GM18858 (cell line): ENCODE data around the gene TRUB1.

Experiments
- ATAC-seq: cut with Tn5 transposase; IDR thresholded peaks from one replicate; pipeline ENCODE4 v1.9.1; 2021; ENCODE audit not compliant: unreplicated experiment

TRUB1 gene

DNA sequence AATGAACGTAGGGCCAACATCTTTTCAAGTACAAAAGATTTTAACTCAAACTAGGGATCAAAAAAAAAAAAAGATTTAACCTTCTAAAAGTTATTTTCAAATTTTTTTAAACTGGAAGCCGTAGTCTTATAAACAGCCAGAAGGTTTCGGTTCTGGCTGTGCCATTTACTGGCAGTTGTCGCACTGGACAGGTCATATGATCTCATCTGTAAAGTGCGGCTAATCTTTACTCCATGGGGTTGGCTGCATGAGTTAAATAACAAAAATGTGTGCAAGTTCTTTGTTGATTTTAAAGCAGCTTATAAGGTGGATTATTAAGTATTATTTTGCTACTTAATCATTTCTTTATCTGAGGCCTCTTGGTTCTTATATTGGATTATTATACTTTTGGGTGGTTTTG, 36.6 kb downstream of the TRUB1 start:
- ATAC-seq, result no peak

DNA sequence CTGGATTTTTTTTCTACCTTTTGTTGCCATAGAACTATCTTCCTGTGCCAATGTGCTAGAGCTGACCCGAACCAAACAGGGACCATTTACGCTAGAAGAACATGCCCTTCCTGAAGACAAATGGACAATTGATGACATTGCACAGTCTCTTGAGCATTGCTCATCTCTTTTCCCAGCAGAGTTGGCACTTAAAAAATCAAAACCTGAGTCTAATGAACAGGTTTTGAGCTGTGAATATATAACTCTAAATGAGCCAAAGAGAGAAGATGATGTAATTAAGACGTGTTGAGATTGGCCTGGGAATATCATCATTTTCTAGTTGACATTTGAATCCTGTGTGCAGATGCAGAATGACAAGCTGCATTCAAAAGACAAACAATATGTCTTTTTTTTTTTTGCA, 37.1 kb downstream of the TRUB1 start:
- no peak for ATAC-seq

DNA sequence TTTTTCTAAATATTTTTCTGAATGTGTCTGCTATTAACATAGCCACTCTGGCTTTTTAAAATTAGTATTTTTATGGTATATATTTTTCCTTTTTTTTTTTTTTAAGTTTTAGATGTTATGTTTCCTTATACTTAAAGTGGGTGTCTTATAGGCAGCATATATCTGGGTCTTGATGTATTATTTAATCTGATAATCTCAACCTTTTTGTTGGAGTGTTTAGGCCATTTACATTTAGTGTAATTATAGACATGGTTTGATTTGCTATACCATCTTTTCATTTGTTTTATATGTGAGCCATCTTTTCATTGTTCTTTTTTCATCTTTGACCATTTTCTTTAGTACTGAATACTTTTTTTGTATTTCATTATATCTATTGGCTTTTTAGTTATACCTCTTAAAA, 45.0 kb downstream of the TRUB1 start:
- no peak for ATAC-seq

DNA sequence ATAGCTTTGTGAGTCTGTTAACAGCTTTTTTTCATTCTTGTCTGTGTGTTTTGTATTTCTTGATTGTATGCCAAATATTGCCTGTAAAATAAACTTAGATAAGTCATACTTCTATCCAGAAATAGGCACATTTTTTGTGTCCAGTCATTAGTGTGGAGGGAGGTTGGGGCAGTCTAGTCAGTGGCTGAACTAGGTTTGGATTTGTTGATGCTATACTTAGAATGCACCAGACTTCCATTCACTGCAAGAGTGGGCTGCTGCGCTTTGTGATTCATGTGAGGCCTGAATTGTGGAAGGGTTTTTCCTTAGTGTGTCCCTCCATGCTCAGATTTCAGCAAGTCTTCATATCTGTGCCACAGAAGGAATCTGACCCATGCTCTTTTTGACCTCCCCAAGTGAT, 50.0 kb downstream of the TRUB1 start:
- ATAC-seq, result no peak

DNA sequence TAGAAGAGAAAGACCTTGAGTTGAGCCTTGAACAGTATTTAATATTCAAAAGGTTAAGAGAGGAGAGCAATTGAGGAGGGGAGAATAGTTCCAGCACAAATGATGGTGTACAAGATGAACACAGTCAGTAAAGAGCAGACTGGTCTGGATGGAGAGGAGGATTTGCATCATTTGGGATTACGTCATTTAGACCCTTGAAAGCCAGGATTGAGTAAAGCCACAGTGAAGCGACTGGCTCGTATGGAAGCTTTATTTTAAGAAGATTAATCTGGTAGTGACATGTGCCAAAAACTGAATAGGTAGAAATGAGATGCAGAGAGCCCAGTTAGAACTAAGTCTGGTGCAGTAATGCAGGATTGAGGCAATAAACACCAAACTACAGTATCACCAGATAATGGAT, 52.6 kb downstream of the TRUB1 start:
- ATAC-seq, result no peak

DNA sequence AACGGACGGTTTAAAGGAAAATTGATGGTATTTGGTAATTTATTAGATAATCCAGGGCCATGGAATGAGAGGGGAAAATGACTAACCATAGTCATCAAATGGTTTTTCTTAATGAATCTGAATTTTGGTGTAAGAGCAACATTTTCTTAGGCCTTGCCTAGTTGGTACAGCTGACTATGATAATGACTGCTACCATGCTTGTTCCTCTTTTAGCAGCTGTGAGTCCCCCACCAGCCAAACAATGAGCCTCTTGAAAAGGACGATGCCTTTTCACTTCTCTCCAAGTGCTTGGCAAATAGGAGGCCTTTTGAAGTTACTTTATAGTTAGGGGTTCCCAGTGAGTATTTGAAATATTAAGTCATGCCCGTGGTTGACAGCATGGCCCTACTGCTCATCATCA, 53.0 kb downstream of the TRUB1 start:
- no peak for ATAC-seq

DNA sequence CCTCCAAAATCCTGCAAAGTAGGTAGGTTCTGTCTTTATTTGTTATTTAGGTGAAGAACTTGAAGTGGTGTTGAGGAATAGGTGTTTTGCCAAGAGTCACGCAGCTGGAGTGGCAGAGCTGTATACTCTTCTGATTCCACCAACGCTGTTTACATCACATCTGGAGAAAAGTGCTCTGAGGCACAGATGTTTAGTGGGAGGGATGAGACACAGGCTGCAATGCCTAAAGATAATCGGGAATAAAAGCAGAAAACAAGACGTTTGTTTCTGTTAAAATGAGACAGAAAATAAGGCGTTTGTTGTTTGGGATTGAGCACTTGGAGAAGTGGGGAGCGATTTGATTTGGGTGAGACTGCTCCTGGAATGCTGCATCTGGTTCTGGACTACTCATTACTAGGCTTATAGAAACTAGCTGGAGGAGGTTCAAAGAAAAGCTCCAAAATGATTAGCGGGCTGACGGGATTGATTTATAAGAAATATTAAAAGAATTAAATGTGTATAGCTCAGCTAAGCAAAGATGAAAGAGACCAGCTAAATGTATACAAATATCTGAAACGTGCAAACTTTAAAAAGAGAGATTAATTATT, 54.3 kb downstream of the TRUB1 start:
- no peak for ATAC-seq

DNA sequence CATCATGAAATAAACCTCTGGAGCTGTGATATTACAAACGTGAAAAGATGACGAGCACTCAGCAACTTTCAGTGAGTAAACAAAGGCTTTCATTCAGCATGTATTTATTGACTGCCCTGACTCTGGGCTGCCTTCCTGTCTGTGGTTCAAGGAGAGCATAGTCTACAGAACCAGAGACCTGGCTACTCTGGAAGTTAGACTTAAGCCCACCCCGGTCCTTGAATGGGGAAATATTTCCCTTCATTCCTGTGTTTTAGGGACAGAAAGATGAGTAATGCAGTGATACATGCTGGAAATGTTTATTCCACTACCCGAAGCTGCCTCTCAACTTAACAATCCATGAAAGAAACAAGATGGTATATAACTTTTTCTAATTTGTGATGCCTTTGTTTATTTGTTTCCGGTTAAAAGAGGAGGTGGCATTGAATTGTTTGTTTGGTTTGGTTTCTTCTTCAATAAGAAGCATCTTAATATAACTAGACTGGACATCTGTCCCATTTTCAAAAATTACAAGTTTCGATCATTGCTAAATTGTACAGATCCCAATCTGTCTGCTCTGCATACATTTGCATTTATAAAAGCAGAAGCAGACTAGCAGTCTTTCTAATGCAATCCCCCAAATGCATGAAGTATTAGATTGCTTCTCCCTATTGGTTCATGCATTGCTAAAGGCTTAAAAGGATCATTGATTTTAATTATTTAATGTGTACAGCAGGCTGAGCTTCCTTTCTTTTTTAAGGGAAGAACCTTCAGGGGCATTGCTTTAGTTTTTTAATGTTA, 57.7 kb downstream of the TRUB1 start:
- ATAC-seq, result no peak

DNA sequence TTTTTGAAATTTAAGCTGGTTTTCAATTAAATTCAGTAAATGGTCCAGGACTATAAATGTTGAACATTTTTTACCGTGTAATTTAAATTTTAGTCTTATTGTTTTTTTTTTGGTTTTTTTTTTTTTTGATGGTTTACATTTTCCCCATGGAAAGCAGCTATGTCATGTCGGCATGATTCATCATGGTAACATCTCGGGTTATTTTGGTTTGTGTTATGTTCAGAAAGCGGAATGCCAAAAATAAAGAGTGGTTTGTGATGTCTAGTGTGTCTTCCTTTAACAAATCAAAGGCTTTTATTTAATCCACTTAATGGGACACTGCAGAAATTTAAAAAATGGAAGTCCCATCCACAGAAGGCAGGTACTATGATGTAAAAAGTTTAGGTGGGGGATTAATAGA, 58.5 kb downstream of the TRUB1 start:
- ATAC-seq, result no peak

DNA sequence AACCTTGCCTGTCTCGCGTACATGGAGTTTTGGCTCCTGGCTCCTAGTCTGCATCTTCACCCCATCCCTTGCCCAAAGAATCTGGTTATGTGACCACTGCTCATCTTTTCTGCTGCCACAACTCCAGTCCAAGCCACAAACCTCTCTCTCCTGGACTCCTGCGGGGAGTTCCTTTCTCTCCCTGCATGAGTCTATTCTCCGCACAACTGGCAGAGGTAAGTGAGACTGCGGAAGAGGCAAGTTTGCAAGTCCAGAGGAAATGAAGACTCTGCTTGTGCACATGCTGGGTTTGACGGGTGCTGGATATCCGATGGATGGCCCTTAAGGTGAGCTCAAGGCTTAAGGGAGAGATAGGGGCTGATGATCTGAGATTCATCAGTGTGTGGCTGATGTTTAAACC, 61.0 kb downstream of the TRUB1 start:
- ATAC-seq, result no peak

DNA sequence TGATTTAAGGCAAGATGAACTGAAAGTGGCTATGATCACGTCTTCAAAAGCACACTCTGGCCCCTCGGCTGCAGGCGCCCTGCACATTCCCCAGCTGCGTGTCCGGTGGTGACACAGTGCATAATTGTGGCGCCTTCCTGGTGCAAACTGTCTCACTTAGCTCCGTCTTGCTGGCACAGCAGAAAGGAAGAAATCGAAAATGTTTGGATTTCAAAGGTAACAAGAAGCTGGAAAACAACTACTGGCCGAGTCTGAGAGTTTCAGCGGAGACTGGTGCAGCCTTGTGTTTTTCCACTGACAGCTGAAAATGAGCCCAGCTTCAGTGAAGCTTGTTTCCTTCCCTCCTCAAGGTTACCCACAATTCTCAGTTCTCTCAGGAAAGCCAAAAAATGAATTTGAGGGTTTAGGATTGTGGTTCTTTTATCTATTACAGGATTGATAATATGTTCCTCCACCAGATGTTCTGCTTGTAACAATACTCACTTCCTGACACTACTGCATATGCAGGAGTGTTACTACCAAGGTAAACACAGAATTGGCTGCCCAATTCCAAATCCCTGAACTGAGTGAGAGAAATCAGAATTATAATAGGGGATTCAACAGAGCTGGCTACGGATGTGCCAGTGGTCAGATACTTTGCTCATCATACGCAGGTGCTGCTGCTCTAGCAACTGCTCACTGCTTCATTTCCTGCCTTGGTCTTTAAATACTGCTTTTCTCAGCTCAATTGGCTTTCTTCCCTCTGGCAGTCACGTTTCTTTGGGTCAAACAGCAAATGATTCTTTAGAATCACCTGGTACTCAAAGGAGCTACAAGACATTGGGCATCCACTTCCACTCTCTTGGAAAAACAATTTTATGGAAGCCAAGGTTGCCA, 63.7 kb downstream of the TRUB1 start:
- ATAC-seq, result peak; percentile 70

DNA sequence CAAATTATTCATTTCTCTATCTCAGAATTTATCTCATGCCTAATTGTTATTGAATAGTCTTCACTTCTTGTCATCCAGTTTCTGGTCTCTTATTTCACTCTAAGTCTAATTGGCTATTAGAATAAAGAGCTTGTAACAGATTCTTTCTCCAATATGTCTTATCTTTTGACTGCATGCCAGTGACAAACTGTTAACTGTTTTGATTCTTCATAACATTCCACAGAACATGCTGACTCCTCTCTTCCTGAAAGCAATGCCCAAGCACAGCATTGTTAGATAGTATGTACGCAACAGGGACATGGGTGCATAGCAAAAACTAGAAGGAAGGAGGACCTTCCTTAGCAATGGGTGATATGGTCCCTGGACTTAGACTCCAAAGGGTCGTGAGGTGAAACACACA, 65.4 kb downstream of the TRUB1 start:
- ATAC-seq, result no peak

DNA sequence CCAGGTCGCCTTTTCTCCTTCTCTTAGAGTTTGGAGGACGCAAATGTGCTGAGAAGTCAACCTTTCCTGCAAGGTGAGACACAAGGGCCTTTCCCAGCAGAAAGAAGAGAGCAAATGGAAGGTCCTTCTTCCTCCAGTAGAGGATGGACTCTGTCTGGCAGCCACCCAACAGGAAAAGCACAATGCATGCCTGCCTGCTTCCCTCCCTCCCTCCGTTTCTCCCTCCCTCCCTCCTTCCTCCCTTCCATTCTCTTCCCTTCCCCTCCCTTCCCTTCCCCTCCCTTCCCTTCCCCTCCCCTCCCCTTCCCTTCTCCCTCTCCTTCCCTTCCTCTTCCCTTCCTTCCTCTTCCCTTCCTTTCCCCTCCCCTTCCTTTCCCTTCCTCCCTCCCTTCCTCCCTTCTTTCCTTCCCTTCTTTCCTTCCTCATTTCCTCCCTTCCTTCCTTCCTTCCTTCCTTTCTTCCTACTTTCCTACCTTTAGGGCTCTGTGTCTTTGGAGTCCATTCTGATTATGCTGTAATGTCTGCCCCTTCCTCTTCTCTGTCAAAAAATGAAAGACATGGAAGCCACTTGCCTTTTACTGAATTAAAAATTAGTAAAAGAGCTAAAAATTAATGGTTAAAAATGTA, 66.4 kb downstream of the TRUB1 start:
- ATAC-seq, result no peak

DNA sequence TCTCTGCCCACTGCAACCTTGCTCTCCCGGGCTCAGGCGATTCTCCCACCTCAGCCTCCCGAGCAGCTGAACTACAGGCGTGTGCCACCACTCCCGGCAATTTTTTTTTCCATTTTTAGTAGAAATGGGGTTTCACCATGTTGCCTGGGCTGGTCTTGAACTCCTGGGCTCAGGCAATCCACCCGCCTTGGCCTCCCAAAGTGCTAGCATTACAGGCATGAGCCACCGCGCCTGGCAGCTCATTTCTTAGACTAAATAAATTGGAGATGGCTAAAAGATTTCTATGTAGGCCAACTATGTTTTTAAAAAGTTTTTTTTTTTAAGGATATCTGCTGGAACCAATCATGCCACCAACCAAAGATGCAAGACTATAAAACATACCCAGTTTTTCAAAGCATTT, 67.8 kb downstream of the TRUB1 start:
- no peak for ATAC-seq

DNA sequence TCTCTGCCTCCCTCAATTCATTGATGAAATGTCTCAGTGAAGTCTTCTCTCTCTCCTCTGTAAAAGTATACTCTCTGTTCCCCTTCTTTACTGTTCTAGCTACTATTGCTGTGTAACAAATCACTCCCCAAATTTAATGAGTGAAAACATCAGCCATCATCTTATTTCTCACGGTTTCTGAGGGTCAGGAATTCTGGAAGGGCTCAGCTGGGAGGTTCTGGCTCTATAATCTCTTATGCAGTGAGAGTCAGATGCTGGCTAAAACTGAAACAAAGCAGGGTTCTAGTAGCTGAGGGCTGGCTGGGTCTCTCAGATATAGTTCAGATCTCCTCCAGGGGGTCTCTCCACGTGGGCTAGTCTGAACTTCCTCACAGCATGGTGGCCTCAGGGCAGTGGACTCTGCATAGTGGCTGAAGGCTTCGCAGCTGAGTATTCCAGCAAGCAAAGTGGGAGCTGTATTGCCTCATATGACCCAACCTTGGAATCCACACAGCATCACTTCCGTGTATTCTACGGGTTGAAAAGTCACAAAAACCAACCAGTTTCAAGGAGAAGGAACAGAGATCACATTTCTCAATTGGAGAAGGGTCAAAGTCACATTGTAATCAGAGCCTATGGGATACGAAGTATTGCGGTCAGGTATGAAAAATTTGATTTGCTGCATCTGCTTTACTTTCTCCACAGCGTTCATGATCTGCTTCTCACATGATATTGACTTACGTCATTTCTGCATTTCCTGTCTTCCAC, 80.4 kb downstream of the TRUB1 start:
- no peak for ATAC-seq

DNA sequence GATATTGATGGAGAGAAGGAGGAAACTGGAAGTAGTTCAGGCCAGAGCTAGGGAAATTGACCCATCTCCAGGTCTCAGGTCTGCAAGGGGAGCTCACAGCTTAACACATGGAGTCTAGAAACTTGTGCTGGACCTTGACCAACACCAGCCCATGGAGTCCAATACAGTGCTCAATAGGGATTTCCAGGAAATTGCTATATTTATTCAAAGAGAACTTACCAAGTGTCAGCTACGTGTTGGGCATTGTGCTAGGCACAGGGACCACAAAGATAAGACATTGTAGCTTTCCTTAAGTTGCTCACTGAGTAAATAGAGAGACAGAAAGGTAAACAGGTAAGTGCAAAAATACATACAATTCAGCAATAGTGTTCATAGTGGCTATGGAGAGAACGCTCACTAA, 82.5 kb downstream of the TRUB1 start:
- ATAC-seq, result no peak

DNA sequence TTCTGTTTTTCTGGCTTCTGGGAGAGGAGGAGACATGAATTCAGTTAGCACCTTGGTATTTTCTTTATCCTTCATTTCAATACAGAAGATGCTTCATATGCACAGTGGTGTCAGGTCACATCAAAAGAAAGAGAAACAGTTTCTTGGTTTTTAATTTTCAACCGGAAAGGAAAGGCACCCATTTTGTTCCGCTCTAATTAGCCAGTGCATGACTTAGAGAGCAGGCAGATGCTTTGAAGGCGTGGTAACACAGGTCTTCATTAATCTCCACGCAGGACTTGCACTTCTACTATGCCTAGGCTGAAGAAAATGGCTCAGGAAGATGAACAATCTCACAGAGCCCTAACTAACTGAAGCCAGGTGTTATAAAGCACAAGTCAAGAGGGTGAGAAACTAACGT, 84.7 kb downstream of the TRUB1 start:
- no peak for ATAC-seq

DNA sequence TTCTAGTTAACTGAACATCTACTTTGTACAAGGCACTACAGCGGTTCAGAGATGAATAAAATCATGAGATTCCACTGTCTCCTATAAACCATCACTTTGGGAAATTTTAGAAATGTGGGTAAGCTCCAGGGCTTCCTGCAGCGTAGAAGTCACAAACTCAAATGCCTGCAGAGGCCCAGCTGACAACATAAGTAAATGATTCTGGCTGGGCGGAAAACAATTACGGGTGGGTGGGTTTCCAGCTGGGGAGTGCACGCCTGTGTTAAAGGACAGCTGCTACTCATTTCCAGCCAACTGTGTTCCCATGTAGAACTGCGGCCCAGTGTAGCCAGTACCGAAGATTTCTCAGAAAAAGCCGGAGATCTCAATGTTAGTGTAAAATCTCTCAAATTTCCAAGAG, 85.7 kb downstream of the TRUB1 start:
- no peak for ATAC-seq

DNA sequence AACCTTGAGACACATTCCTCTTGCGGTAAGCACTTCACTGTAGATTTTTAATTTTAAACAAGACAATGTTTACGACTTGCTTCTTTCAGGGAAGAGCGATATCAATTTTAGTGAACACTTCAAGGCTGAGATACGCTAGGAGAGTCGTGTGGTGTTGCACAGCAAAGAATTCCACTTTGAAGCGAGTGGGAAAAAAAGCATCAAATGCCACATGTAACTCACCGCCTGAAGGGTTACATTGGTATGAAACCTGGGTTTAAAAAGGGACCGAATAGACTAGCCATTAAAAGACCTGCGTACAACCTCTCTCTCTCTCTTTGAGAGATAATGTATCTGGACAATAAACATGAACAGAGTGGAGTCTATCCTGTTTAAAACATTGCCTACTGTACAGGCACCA, 86.4 kb downstream of the TRUB1 start:
- ATAC-seq, result no peak

DNA sequence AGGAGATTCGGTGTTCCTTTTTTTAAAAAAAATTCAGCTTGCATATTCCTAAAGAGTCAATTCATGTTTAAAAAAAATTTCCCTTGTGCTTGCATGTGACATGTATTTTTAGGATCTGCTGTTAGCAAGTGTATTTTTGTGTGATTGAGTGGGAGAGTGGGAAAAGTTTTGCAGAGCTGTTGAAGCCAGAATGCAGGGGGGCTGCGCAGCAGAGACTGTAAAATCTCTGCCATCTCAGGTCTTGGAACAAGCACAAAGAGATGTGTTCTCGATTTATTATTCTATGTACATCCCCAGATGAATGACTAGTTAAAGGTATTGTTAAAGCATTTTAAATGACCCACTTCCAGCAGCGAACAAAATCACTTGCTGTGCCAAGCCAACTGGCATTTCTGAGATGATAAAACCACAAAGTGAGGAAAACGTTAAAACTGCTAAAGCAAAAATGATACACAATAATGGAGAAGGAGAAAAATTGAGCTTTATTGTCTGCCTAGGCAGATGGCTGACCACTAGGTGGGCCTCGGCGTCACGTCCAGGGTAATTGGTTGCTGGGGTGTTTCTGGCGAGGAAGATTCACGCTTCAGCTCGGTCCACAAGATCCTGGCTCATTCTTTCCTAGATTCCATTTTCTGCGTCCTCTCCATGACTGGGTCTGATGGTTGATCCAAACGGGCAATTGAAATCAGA, 88.2 kb downstream of the TRUB1 start:
- ATAC-seq, result no peak
